ENCODE data around the gene MYOM3.

GRCh38 chr1:24141311-24141997, 29.5 kb upstream of the MYOM3 start:
- TF ChIP-seq, protein P1, sequence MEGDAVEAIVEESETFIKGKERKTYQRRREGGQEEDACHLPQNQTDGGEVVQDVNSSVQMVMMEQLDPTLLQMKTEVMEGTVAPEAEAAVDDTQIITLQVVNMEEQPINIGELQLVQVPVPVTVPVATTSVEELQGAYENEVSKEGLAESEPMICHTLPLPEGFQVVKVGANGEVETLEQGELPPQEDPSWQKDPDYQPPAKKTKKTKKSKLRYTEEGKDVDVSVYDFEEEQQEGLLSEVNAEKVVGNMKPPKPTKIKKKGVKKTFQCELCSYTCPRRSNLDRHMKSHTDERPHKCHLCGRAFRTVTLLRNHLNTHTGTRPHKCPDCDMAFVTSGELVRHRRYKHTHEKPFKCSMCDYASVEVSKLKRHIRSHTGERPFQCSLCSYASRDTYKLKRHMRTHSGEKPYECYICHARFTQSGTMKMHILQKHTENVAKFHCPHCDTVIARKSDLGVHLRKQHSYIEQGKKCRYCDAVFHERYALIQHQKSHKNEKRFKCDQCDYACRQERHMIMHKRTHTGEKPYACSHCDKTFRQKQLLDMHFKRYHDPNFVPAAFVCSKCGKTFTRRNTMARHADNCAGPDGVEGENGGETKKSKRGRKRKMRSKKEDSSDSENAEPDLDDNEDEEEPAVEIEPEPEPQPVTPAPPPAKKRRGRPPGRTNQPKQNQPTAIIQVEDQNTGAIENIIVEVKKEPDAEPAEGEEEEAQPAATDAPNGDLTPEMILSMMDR (IDR thresholded peaks at IDR 0.05; ENCODE audit: poor library complexity, severe bottlenecking): no peak
- TF ChIP-seq MXI1 (conservative IDR thresholded peaks at IDR 0.05; ENCODE audit: poor library complexity, severe bottlenecking) (no peak), EP300 (conservative IDR thresholded peaks at IDR 0.05; ENCODE audit: poor library complexity, severe bottlenecking) (no peak), REST (IDR thresholded peaks at IDR 0.05; ENCODE audit: borderline replicate concordance) (no peak), TAF1 (IDR thresholded peaks at IDR 0.05; ENCODE audit: low read depth) (no peak), RAD21 (conservative IDR thresholded peaks at IDR 0.05) (no peak)

All from neural cell (in vitro differentiated cells).